Lower leg skin (tissue), 4 donors: ENCODE data around the gene TRPC4. TPM values are rescaled to one million over a fixed set of nuclear protein-coding genes. Genes with fewer than 3 reads are reported as not detected.

Experiments
- DNase-seq, 2 donors: peaks; one replicate each; pipeline ENCODE4 v3.0.0-alpha.2; 2019; ENCODE audit warnings: low spot score in 2 of 2
- H3K4me3 ChIP-seq: fragments of 200-600 bp; sonication (generic); 2 replicates; pipeline ENCODE4 v1.5.1; 2017; ENCODE audit warnings: mild to moderate bottlenecking, low read depth; ENCODE audit not compliant: poor library complexity, severe bottlenecking
- CTCF ChIP-seq, 3 donors: fragments of 450-650 bp; IDR thresholded peaks; one replicate each; pipeline ENCODE4 v1.5.1; 2016; ENCODE audit warnings: antibody characterized with exemption in 3 of 3, mild to moderate bottlenecking in 3 of 3, moderate library complexity in 2 of 3
- POLR2A ChIP-seq, 2 donors: fragments of 450-650 bp; IDR thresholded peaks; one replicate each; pipeline ENCODE4 v1.6.1; 2016 to 2017; ENCODE audit warnings: antibody characterized with exemption in 2 of 2, mild to moderate bottlenecking in 1 of 2, moderate library complexity in 1 of 2
- WGBS, 2 donors: methylation state at CpG; one replicate each; pipeline ENCODE4 v1.1.5; 2018; 5-methylcytosine and 5-hydroxymethylcytosine counted together
- intact Hi-C: fragments of 100-400 bp; cut with DNase I; formaldehyde crosslinking; loops from one replicate; pipeline ENCODE4 v1.15.0; 2023; ENCODE audit warnings: low total_unique reads
- total RNA-seq, 4 donors: library from RNA; depleted of rRNA; stranded (reverse); fragments of >200 nt; gene quantifications; one replicate each; pipeline ENCODE4 v1.1.0, GENCODE V29; 2016

Gene TRPC4
- total RNA-seq, 4 donors from 2014 or later = 0.39 TPM; not detected in 3

GRCh38 chr13:37701972-37702371 lies 167.6 kb downstream of the TRPC4 start:
- peak in 1 of 2 donors; percentile 28 for DNase-seq
- no peak for TF ChIP-seq POLR2A (IDR thresholded peaks at IDR 0.05)
- TF ChIP-seq CTCF (IDR thresholded peaks at IDR 0.05) = no peak
- H3K4me3 ChIP-seq = no peak overlapping the region
- WGBS, 2 donors = 58 to 63% methylated on average over 4 of the region's 4 CpGs
- intact Hi-C loops = no loop called here

- TF ChIP-seq CTCF (IDR thresholded peaks at IDR 0.05) (no peak), POLR2A (IDR thresholded peaks at IDR 0.05) (no peak)
- no peak overlapping the region for H3K4me3 ChIP-seq
- 39 to 53% methylated on average over 4 of the region's 4 CpGs for WGBS, 2 donors
- no peak for DNase-seq
- intact Hi-C loops = no loop called here
Observed at GRCh38 chr13:37701306-37701705, 168.3 kb downstream of the TRPC4 start.

GRCh38 chr13:37700887-37701286 lies 168.7 kb downstream of the TRPC4 start:
- TF ChIP-seq CTCF (IDR thresholded peaks at IDR 0.05) (no peak), POLR2A (IDR thresholded peaks at IDR 0.05) (no peak)
- DNase-seq = no peak
- WGBS, 2 donors = 34 to 52% methylated on average over 2 of the region's 2 CpGs
- H3K4me3 ChIP-seq = no peak overlapping the region
- intact Hi-C loops = no loop called here

- WGBS, 2 donors = 85 to 92% methylated on average over 3 of the region's 3 CpGs
Observed at GRCh38 chr13:37695200-37695599, 174.4 kb downstream of the TRPC4 start.

GRCh38 chr13:37690361-37690760 lies 179.2 kb downstream of the TRPC4 start:
- no peak overlapping the region for H3K4me3 ChIP-seq
- no peak for DNase-seq
- no peak for TF ChIP-seq POLR2A (IDR thresholded peaks at IDR 0.05)
- no peak for TF ChIP-seq CTCF (IDR thresholded peaks at IDR 0.05)
- intact Hi-C loops = no loop called here
- 84 to 90% methylated on average over 5 of the region's 5 CpGs for WGBS, 2 donors

More at GRCh38 chr13:37695200-37695599, 174.4 kb downstream of the TRPC4 start:
- no peak for DNase-seq
- H3K4me3 ChIP-seq = no peak overlapping the region
- intact Hi-C loops = no loop called here
- TF ChIP-seq CTCF (IDR thresholded peaks at IDR 0.05) (no peak), POLR2A (IDR thresholded peaks at IDR 0.05) (no peak)

GRCh38 chr13:37686501-37686900 lies 183.1 kb downstream of the TRPC4 start:
- WGBS, 2 donors = 92 to 93% methylated on average over 2 of the region's 2 CpGs
- intact Hi-C loops = no loop called here
- DNase-seq = no peak
- H3K4me3 ChIP-seq = no peak overlapping the region
- TF ChIP-seq POLR2A (IDR thresholded peaks at IDR 0.05) (no peak), CTCF (IDR thresholded peaks at IDR 0.05) (no peak)
